Stomach smooth muscle (tissue), 2 donors: ENCODE measurements around the gene ITGA8.

Experiments used
- H3K27ac ChIP-seq: one replicate; pipeline ENCODE4 v1.7.0; 2013; ENCODE audit warnings: mild to moderate bottlenecking, low read length, inconsistent platforms
- H3K27me3 ChIP-seq, 2 donors: one replicate each; pipeline ENCODE4 v1.7.0; 2013; ENCODE audit warnings: low read length in 2 of 2; ENCODE audit not compliant: insufficient read depth in 2 of 2, control insufficient read depth in 1 of 2
- H3K36me3 ChIP-seq, 2 donors: one replicate each; pipeline ENCODE4 v1.7.0; 2013; ENCODE audit warnings: low read length in 2 of 2; ENCODE audit not compliant: control insufficient read depth in 2 of 2, insufficient read depth in 2 of 2
- H3K4me1 ChIP-seq: one replicate; pipeline ENCODE4 v1.7.0; 2013; ENCODE audit warnings: low read length; ENCODE audit not compliant: control insufficient read depth, insufficient read depth
- H3K4me3 ChIP-seq, 2 donors: one replicate each; pipeline ENCODE4 v1.7.0; 2013; ENCODE audit warnings: low read length in 2 of 2
- H3K9ac ChIP-seq, 2 donors: one replicate each; pipeline ENCODE4 v1.7.0; 2013; ENCODE audit warnings: low read length in 2 of 2, mild to moderate bottlenecking in 1 of 2
- H3K9me3 ChIP-seq, 2 donors: one replicate each; pipeline ENCODE4 v1.7.0; 2013; ENCODE audit warnings: low read length in 2 of 2; ENCODE audit not compliant: control insufficient read depth in 2 of 2
- donor health status: healthy.
- donor health status: Pancreatic carcinoma.

ITGA8 gene

DNA sequence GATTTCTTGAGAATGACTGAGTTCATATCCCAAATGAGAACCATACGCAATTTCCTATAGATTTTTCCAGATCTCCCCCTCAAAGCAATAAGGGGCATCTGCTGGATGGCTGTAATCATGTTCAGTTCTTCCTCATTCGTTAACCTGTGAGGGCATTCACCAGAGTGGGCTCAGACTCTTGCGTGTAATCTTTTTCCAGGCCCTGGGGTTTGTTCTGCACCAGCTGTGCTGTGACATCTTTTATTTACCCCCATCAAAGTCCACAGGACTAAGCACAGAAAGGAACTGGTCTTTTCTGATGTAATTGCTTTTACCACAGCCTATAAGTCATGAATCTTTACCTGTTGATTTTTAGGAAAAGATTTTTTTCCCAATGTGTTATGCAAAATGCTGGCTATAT, 27.9 kb upstream of the ITGA8 start:
- H3K27ac ChIP-seq = no peak overlapping the region
- no peaks in the 10 kb centered on the region for H3K4me1 ChIP-seq
- H3K36me3 ChIP-seq = no peaks in the 10 kb centered on the region
- H3K4me3 ChIP-seq = no peak overlapping the region
- H3K27me3 ChIP-seq = no peaks in the 10 kb centered on the region
- no peak overlapping the region for H3K9ac ChIP-seq
- no peaks in the 10 kb centered on the region for H3K9me3 ChIP-seq

DNA sequence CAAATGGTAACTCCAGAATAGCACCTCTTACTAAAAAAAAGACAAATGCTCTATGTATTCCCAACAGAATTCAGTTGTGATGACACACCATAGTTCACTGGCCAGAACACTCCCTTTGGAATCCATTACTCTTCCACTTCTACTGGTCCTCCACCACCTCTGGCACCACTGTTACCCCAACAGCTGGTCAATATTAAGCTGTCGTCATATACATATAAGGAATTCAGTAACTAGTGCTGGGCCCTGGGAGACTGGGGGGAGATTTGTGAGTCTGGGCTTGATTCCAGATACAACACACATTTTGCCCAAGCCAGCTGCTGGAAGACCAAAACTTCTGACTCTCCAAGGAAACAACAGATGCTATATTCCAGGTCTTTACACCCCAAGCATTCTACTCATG, 26.0 kb upstream of the ITGA8 start:
- no peak overlapping the region for H3K9ac ChIP-seq
- no peaks in the 10 kb centered on the region for H3K36me3 ChIP-seq
- H3K27ac ChIP-seq = no peak overlapping the region

DNA sequence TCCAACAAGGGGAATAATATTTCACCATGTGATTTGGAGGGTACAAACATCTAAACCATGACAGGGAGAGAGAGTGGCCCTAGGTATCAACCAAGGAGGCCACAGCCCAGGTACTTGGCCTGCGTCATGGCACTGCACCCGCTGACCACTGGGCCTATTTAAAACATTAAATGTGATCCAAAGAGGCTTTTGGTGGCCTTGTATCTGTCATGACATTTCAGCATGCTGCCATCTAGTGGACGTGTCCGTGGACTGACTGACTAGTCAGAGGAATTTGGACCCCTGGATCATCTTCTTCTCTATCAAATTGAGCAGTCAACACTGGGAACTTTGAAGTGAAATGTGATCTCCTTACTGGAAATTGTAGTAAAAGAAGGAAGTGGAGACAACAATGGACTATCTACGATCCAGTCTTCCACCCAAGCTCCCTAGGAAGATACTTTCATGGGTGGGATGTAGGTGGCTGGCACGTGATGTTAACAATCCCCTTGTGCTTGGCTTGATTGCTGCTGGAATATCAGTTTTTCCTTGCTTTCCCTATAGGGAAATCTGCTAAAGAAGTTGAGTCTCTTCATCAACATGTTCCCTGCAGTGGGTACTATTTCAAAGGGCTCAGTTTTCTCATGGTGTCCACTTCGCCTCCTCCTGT, 24.6 kb upstream of the ITGA8 start:
- Histone ChIP-seq H3K4me1 (peaks cover 3% of the 10 kb centered on the region), H3K27ac (no peak overlapping the region), H3K9me3 (no peaks in the 10 kb centered on the region), H3K4me3 (no peak overlapping the region), H3K9ac (no peak overlapping the region), H3K36me3 (no peaks in the 10 kb centered on the region), H3K27me3 (no peaks in the 10 kb centered on the region)

More for the DNA sequence above, 26.0 kb upstream of the ITGA8 start:
- Histone ChIP-seq H3K9me3 (no peaks in the 10 kb centered on the region), H3K27me3 (no peaks in the 10 kb centered on the region), H3K4me3 (no peak overlapping the region), H3K4me1 (no peaks in the 10 kb centered on the region)

DNA sequence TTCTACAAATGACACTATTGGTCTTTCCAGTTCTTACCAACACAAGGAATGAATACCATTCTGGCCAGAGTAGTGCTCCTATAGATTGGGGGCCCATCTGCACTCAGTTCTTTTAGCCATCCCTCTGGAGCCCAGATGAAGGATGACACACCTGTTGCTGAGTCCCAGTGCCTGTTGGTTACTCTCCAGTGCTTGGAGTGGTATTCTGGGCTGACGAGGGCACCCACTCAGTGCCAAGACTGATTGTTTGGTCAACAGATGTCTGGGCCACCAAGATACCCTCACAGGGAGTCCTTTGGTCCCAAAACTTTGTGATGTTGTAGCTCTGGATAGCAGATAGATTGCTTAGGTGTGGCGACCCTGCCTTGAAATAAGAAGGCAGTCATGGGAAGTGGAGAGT, 23.7 kb upstream of the ITGA8 start:
- Histone ChIP-seq H3K9me3 (no peaks in the 10 kb centered on the region), H3K27me3 (no peaks in the 10 kb centered on the region), H3K4me3 (no peak overlapping the region), H3K36me3 (no peaks in the 10 kb centered on the region), H3K4me1 (peaks cover 3% of the 10 kb centered on the region), H3K9ac (no peak overlapping the region), H3K27ac (no peak overlapping the region)

DNA sequence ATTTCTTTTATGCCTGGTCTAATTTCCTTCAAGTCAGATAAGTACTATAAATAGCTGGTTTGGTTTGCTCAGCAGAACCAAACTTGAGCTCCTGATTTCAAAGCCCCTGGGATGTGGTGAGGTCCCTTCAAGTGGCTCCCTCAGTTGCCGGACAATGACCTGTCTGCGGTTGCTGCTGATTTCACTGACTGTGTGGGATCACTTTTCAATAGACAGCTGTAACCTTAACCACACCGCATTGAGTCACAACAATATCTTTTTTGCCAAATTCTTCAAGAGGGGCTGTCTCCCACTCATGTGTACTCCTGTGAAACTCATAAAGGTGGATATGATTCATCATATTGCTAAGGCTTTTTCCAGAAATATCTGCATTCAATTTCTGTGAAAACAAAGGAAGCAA, 23.1 kb upstream of the ITGA8 start:
- Histone ChIP-seq H3K36me3 (no peaks in the 10 kb centered on the region), H3K4me1 (peaks cover 3% of the 10 kb centered on the region), H3K9me3 (no peaks in the 10 kb centered on the region), H3K27me3 (no peaks in the 10 kb centered on the region), H3K27ac (no peak overlapping the region), H3K9ac (no peak overlapping the region), H3K4me3 (no peak overlapping the region)

DNA sequence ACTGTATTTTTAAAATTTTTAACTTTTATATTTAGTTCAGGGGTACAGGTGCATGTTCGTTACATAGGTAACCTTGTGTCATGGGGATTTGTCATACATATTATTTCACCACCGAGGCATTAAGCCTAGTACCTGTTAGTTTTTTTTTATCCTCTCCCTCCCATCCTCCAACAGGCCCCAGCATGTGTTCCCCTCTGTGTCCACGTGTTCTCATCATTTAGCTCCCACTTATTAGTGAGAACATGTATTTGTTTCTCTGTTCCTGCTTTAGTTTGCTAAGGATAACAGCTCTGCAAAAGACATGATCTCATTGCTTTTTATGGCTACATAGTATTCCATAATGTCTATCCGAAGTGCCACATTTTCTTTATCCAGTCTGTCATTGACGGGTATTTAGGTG, 22.4 kb upstream of the ITGA8 start:
- Histone ChIP-seq H3K4me3 (no peak overlapping the region), H3K27me3 (no peaks in the 10 kb centered on the region), H3K9me3 (no peaks in the 10 kb centered on the region), H3K27ac (no peak overlapping the region), H3K36me3 (no peaks in the 10 kb centered on the region), H3K4me1 (peaks cover 7% of the 10 kb centered on the region), H3K9ac (no peak overlapping the region)

DNA sequence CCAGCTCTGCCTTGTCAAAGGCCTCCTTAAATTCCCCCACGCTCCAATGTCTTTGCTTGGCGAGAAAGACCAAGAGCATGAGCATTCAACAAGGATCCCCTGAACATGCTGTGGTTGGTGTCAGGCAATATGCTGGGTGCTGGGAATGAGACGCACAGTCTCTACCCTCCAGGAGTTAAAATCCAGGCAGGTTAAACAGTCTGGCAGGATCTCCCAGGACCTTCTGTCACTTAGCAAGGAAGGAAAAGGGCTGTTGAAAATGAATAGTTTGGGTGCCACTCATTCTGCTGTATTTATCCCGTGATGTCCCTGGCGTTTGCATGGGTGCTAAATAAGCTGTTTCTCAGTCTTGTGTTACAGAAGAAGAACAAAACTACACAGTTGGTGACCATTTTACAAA, 21.9 kb upstream of the ITGA8 start:
- Histone ChIP-seq H3K9ac (no peak overlapping the region), H3K4me1 (peaks cover 7% of the 10 kb centered on the region), H3K4me3 (no peak overlapping the region), H3K36me3 (no peaks in the 10 kb centered on the region), H3K9me3 (no peaks in the 10 kb centered on the region), H3K27ac (no peak overlapping the region), H3K27me3 (no peaks in the 10 kb centered on the region)

DNA sequence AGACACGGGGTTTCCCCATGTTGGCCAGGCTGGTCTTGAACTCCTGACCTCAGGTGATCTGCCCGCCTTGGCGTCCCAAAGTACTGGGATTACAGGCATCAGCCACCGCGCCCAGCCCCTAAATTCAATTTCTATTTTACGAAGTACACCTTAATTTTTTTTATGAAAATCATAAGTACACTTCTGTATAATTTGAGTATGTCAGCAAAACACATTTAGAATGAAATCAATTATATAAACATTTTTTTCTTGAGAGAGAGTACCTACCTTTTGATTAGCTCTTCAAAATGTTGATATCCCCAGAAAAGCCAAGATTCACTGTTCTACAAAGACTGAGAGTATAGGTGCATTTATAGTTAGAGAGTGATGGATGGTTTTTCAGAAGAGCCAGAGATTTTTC, 20.5 kb upstream of the ITGA8 start:
- Histone ChIP-seq H3K27ac (no peak overlapping the region), H3K9me3 (no peaks in the 10 kb centered on the region), H3K36me3 (no peaks in the 10 kb centered on the region), H3K27me3 (no peaks in the 10 kb centered on the region), H3K4me3 (no peak overlapping the region), H3K9ac (no peak overlapping the region), H3K4me1 (peaks cover 13% of the 10 kb centered on the region)

DNA sequence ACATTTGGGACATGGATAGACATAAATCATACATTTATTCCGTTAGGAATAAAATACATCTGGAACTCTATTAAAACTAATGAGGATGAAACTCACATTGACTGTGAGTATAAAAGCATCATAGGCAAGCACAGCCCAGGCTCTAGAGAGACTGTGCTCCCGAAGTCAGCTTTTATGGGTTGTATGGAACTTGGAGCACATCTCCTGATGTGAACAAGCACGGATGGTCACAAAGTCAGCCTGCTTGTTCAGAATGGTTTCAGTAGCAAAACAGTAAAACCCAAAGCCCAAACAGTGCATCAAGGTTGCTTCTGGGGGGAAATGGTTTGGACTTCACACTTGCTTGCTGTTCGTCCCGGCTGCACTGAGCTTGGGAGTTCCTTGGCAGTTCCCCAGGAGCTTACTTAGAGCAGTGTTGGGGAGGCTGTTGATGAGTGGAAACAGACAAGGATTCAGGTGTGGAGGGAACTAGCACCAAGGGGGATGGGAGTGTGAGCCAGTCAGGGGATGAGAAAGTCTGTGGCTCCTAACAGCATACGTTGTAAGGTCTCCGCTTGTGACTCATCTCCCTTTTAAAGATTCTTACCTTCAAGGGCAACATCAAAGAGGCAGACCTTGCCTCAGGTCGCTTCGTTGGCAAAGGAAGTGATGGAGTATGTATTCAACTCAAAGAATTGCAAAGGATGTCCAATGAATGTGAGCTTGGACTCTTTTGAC, 19.7 kb upstream of the ITGA8 start:
- Histone ChIP-seq H3K4me1 (peaks cover 16% of the 10 kb centered on the region), H3K9me3 (no peaks in the 10 kb centered on the region), H3K27ac (no peak overlapping the region), H3K4me3 (no peak overlapping the region), H3K9ac (no peak overlapping the region), H3K27me3 (no peaks in the 10 kb centered on the region), H3K36me3 (no peaks in the 10 kb centered on the region)

DNA sequence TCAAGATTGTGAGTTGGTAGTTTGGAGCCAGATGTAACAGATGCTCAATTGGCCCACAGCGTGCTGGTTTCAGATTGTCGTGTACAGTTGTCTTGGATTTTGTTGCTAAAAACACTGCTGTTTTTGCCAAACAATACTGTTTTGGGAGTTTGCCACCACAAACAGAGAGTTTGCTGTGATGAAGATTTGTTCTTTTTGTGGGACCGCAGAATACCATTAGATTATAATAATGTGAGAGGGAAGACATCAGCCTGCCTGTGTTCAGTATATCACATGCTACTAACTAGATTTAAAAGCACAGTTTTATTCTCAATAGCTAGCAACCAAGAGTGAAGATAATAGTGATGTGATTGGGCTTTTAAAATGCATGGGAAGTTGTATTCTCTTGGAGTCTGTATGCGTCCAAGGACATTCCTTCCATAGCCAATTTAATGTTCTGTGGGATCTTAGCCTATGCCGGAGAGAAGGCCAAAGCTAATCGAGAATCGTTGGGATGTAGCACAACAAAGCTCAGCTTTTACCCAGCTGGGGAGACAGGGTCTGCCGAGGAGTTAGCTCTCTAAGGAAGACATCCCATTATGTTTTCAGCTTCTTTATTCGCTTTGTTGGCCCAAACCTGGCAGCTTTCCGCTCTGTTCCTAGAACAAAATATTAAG, 18.7 kb upstream of the ITGA8 start:
- no peak overlapping the region for H3K9ac ChIP-seq

DNA sequence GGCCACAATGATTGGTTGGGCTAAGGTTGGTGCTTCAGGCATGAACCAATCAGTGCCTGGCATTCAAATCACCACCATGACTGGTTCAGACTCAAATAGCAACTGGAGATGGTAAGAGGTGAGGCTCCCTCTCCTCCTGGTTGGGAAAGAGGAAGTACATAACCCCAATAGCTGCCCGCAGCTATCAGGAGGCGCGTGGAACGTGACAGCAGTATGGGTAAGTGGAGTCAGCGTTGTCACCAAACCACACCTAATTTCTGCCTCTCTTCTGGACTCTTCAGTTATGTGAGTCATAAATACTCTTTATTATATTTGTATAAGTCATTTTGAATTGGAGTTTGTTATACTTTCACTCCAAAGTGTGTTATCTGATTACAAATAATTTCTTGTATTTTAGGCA, 17.9 kb upstream of the ITGA8 start:
- H3K27me3 ChIP-seq = no peaks in the 10 kb centered on the region
- no peak overlapping the region for H3K9ac ChIP-seq
- H3K36me3 ChIP-seq = no peaks in the 10 kb centered on the region
- no peak overlapping the region for H3K27ac ChIP-seq
- no peaks in the 10 kb centered on the region for H3K9me3 ChIP-seq
- no peak overlapping the region for H3K4me3 ChIP-seq
- H3K4me1 ChIP-seq = peaks cover 16% of the 10 kb centered on the region

More for the DNA sequence above, 18.7 kb upstream of the ITGA8 start:
- H3K4me1 ChIP-seq = peaks cover 16% of the 10 kb centered on the region
- peak overlapping the region; percentile 49 for H3K27ac ChIP-seq
- H3K9me3 ChIP-seq = no peaks in the 10 kb centered on the region
- H3K36me3 ChIP-seq = no peaks in the 10 kb centered on the region
- H3K4me3 ChIP-seq = no peak overlapping the region
- no peaks in the 10 kb centered on the region for H3K27me3 ChIP-seq
